Panc1 (cell line): ENCODE results near the gene ISY1. TPM values are rescaled to one million over a fixed set of nuclear protein-coding genes. Genes with fewer than 3 reads are reported as not detected.
A peak's percentile ranks its signal among the peaks of the same experiment; 100 is the strongest.

Source experiments
- ATAC-seq: fragments of 200-7000 bp; cut with Tn5 transposase; 2 replicates; pipeline ENCODE4 v1.9.1; 2020; ENCODE audit warnings: mild to moderate bottlenecking, moderate library complexity
- BruUV-seq: library from RNA; stranded (reverse); fragments of 400-500 nt; replicated peaks from 2 replicates; lab custom pipeline; 2021; lab: Mats Ljungman, UMichigan
- CTCF ChIA-PET: fragments of 300-600 bp; sonication (Branson Sonifier 250); formaldehyde crosslinking; loops from one replicate; lab custom pipeline; 2022; ENCODE audit warnings: antibody characterized with exemption; lab: Charles Lee
- POLR2A ChIA-PET: fragments of 300-600 bp; sonication (Branson Sonifier 250); formaldehyde crosslinking; loops from one replicate; lab custom pipeline; 2022; ENCODE audit warnings: antibody characterized with exemption; lab: Charles Lee
- DNase-seq: peaks from one replicate; pipeline ENCODE4 v3.0.0-alpha.2; 2010; ENCODE audit warnings: low read depth, low spot score
- H3K27ac ChIP-seq: 2 replicates; pipeline ENCODE4 v1.5.1; 2011; ENCODE audit warnings: mild to moderate bottlenecking, low read length, inconsistent platforms
- H3K27me3 ChIP-seq: fragments of 200-500 bp; sonication (Bioruptor generic); 2 replicates; pipeline ENCODE4 v1.6.0; 2014; ENCODE audit warnings: low read length, inconsistent platforms; ENCODE audit not compliant: control insufficient read depth, insufficient read depth
- H3K36me3 ChIP-seq: fragments of 200-500 bp; sonication (Bioruptor generic); 2 replicates; pipeline ENCODE4 v1.5.1; 2014; ENCODE audit warnings: inconsistent platforms, mild to moderate bottlenecking, low read length, moderate library complexity; ENCODE audit not compliant: control insufficient read depth, insufficient read depth
- H3K4me1 ChIP-seq: 2 replicates; pipeline ENCODE4 v1.5.1; 2011; ENCODE audit warnings: inconsistent platforms, mild to moderate bottlenecking, low read length, moderate library complexity; ENCODE audit not compliant: control insufficient read depth, insufficient read depth
- H3K4me3 ChIP-seq, 2 experiments: 2 replicates each; pipeline ENCODE4 v1.5.1; 2011 to 2012; ENCODE audit warnings: low read depth in 2 of 2, low read length in 2 of 2, mild to moderate bottlenecking in 2 of 2, inconsistent platforms in 1 of 2, moderate library complexity in 1 of 2
- H3K9me3 ChIP-seq: fragments of 200-500 bp; sonication (Bioruptor generic); 2 replicates; pipeline ENCODE4 v1.5.1; 2014; ENCODE audit warnings: low read depth, mild to moderate bottlenecking, inconsistent platforms, low read length, moderate library complexity; ENCODE audit not compliant: control insufficient read depth, insufficient read depth
- POLR2AphosphoS5 ChIP-seq: IDR thresholded peaks from 2 replicates; pipeline ENCODE4 v1.6.1; 2012; ENCODE audit warnings: mild to moderate bottlenecking, low read depth, low read length, moderate library complexity
- SIN3A ChIP-seq: IDR thresholded peaks from 2 replicates; pipeline ENCODE4 v1.6.1; 2012; ENCODE audit warnings: low read depth, mild to moderate bottlenecking, low read length, moderate library complexity, borderline replicate concordance; ENCODE audit not compliant: insufficient read depth
- TCF7L2 ChIP-seq: IDR thresholded peaks from 2 replicates; pipeline ENCODE4 v1.6.1; 2011; ENCODE audit warnings: mild to moderate bottlenecking, low read depth, low read length, inconsistent platforms
- in situ Hi-C: cut with HindIII; loops from 2 replicates; pipeline ENCODE4 v1.10.0; 2016; ENCODE audit warnings: low sequenced_read_pairs, low pct_unique_long_range_greater_than_20kb
- intact Hi-C: fragments of 100-400 bp; cut with micrococcal nuclease; formaldehyde crosslinking; loops from one replicate; pipeline ENCODE4 v1.10.0; 2022; ENCODE audit not compliant: unreplicated experiment
- total RNA-seq: library from RNA; stranded (reverse); gene quantifications from one replicate; pipeline ENCODE4 v1.2.1, GENCODE V29; 2021; ENCODE audit not compliant: unreplicated experiment
- TF ChIP-seq, protein P1 (sequence below), 2 experiments: IDR thresholded peaks; 2 replicates each; pipeline ENCODE4 v1.6.1; 2011 to 2012; ENCODE audit warnings: low read depth in 2 of 2, control low read depth in 1 of 2, low read length in 1 of 2, mild to moderate bottlenecking in 1 of 2, moderate library complexity in 1 of 2; ENCODE audit not compliant: insufficient read depth in 1 of 2
- TF ChIP-seq, protein P2 (sequence below): fragments of 450-650 bp; IDR thresholded peaks from 2 replicates; pipeline ENCODE4 v1.5.1; 2017; ENCODE audit warnings: mild to moderate bottlenecking

Gene ISY1
- total RNA-seq, 1 experiment from 2014 or later = 45.7 TPM

DNA sequence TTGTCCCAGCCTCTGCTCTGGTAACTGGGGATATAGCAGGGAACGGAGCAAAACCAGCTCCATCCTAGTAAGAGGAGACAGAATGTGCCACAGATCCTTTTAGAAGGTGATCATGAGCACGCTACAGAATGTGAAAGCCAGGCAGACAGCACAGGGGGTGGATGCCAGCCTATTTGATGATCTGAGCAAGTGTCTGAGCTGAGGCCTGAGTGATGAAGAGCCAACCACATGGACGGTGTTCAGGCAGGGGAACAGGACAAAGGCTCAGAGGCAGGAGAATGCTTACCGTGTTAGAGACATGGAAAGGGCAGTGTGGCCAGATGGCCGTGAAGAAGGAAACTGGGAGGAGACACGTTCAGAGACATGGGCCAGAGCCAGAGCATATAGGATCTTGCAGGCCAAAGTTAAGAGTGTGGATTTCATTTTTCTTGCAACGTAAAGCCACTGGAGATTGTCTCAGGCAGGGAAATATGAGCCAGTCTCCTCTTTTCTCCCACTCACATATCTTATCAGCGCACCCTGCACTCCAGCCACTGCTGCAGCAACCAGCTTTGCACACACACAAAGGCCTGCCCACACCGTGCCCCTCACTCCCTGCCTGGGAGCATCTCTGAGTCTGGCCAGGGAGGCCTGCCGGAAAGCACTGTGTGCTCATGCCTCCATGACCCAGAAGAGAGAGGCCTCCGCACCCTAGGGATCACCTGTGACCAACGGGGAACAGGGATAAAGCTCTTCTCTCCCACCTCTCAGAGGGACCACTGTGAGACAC lies 59.3 kb downstream of the ISY1 start:
- Histone ChIP-seq H3K27ac (no peak overlapping the region), H3K27me3 (no peaks in the 10 kb centered on the region), H3K4me1 (no peaks in the 10 kb centered on the region), H3K9me3 (no peaks in the 10 kb centered on the region), H3K4me3 (no peak overlapping the region), H3K36me3 (no peaks in the 10 kb centered on the region)
- no TSS peak for BruUV-seq
- TF ChIP-seq TCF7L2 = no peak
- TF ChIP-seq, protein P1, sequence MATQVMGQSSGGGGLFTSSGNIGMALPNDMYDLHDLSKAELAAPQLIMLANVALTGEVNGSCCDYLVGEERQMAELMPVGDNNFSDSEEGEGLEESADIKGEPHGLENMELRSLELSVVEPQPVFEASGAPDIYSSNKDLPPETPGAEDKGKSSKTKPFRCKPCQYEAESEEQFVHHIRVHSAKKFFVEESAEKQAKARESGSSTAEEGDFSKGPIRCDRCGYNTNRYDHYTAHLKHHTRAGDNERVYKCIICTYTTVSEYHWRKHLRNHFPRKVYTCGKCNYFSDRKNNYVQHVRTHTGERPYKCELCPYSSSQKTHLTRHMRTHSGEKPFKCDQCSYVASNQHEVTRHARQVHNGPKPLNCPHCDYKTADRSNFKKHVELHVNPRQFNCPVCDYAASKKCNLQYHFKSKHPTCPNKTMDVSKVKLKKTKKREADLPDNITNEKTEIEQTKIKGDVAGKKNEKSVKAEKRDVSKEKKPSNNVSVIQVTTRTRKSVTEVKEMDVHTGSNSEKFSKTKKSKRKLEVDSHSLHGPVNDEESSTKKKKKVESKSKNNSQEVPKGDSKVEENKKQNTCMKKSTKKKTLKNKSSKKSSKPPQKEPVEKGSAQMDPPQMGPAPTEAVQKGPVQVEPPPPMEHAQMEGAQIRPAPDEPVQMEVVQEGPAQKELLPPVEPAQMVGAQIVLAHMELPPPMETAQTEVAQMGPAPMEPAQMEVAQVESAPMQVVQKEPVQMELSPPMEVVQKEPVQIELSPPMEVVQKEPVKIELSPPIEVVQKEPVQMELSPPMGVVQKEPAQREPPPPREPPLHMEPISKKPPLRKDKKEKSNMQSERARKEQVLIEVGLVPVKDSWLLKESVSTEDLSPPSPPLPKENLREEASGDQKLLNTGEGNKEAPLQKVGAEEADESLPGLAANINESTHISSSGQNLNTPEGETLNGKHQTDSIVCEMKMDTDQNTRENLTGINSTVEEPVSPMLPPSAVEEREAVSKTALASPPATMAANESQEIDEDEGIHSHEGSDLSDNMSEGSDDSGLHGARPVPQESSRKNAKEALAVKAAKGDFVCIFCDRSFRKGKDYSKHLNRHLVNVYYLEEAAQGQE (IDR thresholded peaks at IDR 0.05; ENCODE audit: insufficient read depth in 1 of 2, low read depth in 2 of 2, low read length in 1 of 2) = no peak
- TF ChIP-seq POLR2AphosphoS5 = no peak
- TF ChIP-seq, protein P2, sequence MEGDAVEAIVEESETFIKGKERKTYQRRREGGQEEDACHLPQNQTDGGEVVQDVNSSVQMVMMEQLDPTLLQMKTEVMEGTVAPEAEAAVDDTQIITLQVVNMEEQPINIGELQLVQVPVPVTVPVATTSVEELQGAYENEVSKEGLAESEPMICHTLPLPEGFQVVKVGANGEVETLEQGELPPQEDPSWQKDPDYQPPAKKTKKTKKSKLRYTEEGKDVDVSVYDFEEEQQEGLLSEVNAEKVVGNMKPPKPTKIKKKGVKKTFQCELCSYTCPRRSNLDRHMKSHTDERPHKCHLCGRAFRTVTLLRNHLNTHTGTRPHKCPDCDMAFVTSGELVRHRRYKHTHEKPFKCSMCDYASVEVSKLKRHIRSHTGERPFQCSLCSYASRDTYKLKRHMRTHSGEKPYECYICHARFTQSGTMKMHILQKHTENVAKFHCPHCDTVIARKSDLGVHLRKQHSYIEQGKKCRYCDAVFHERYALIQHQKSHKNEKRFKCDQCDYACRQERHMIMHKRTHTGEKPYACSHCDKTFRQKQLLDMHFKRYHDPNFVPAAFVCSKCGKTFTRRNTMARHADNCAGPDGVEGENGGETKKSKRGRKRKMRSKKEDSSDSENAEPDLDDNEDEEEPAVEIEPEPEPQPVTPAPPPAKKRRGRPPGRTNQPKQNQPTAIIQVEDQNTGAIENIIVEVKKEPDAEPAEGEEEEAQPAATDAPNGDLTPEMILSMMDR = no peak
- no peak for TF ChIP-seq SIN3A
- ChIA-PET CTCF (interaction anchor here (0.6 kb wide), 1 partner anchor 198 kb away, joined by 4 read pairs; no protein-coding TSS in a partner anchor), POLR2A (interaction anchor here (0.6 kb wide), 1 partner anchor 48 kb away, joined by 7 read pairs; no protein-coding TSS in a partner anchor)
- no peak for DNase-seq
- ATAC-seq = peak; percentile 14; the same call in 1 of the 2 replicates
- in situ Hi-C loops = no loop called here
- intact Hi-C loops = no loop called here

DNA sequence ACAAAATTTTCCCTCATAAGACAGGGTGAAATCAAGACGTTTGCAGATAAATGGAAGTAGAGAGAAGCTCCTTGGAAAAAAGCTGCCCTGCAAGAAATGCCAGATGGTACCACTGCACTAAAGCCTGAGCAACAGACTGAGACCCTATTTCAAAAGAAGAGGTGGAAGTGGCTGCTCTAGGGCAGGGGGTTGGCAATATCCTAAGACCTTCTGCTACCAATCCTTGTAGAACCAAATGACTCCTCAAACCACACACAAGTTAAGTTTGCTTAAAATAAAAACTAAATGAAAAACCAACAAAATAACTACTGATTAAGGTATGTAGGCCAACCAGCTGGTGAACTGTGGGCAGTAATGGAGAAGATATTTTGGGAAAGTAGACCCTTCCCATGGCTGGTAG lies 60.6 kb downstream of the ISY1 start:
- H3K36me3 ChIP-seq = no peaks in the 10 kb centered on the region
- no peaks in the 10 kb centered on the region for H3K4me1 ChIP-seq
- no peak overlapping the region for H3K4me3 ChIP-seq
- DNase-seq = no peak
- in situ Hi-C loops = no loop called here
- CTCF ChIA-PET = no interaction called here
- no peak for TF ChIP-seq POLR2AphosphoS5
- no peak for TF ChIP-seq SIN3A
- TF ChIP-seq, protein P2 = no peak
- TF ChIP-seq TCF7L2 = no peak
- ATAC-seq = no peak
- POLR2A ChIA-PET = no interaction called here
- no peaks in the 10 kb centered on the region for H3K9me3 ChIP-seq
- BruUV-seq = no TSS peak
- no peaks in the 10 kb centered on the region for H3K27me3 ChIP-seq
- intact Hi-C loops = no loop called here
- no peak overlapping the region for H3K27ac ChIP-seq
